RPMI8226 (cell line): Measurements from ENCODE around the gene PPP6R3.
"Not testable (repeated sequence)": the region's sequence is repeated elsewhere in the genome, so short reads cannot be mapped to it uniquely, and the experiment has no call there.

Experiments
- DNase-seq: peaks from one replicate; pipeline ENCODE4 v3.0.0-alpha.2; 2015

PPP6R3 gene

GRCh38 chr11:68617925-68618809 is 157.6 kb downstream of the PPP6R3 start:
- DNase-seq, result no peak

- no peak for DNase-seq
Measured at GRCh38 chr11:68621826-68622225, 161.3 kb downstream of the PPP6R3 start.

DNA sequence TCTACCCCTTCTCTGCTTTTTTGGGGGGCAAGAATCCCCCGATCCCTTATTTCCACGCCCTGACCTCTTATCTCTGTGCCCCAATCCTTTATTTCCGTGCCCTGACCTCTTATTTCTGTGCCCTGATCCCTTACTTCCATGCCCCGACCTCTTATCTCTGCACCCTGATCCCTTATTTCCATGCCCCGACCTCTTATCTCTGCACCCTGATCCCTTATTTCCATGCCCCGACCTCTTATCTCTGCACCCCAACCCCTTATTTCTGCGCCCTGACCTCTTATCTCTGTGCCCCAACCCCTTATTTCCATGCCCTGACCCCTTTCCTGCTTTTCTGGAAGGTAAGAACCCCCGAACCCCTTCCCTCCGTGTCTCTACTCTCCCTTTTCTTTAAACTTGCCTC is 163.2 kb downstream of the PPP6R3 start:
- not testable (repeated sequence) for DNase-seq

DNA sequence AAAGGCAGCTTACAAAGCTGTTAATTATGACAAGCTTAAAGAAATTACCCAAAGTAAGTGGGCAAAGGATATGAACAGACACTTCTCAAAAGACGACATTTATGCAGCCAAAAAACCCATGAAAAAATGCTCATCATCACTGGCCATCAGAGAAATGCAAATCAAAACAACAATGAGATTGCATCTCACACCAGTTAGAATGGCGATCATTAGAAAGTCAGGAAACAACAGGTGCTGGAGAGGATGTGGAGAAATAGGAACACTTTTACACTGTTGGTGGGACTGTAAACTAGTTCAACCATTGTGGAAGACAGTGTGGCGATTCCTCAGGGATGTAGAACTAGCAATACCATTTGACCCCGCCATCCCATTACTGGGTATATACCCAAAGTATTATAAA is 164.5 kb downstream of the PPP6R3 start:
- not testable (repeated sequence) for DNase-seq

DNA sequence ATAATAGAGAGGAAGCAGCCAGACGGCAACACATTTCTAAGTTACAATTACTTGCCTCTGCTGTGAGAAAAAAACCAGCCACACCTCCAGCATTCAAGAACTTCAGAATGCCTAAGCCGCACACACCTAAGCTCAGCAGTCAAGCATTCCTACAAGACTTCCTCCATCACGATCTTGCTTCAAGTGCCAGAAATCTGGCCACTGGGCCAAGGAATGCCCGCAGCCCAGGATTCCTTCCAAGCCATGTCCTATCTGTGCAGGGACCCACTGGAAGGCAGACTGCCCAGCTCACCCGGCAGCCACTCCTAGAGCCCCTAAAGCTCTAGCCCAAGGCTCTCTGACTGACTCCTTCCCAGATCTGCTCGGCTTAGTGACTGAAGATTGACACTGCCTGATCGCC is 165.7 kb downstream of the PPP6R3 start:
- DNase-seq, result not testable (repeated sequence)

DNA sequence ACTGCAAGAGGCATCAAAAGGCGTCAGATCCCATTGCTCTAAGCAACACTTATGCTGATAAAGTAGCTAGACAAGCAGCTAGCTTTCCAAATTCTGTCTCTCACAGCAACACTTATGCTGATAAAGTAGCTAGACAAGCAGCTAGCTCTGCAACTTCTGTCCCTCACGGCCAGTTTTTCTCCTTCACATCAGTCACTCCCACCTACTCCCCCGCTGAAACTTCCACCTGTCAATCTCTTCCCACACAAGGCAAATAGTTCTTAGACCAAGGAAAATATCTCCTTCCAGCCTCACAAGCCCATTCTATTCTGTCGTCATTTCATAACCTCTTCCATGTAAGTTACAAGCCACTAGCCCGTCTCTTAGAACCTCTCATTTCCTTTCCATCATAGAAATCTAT is 168.3 kb downstream of the PPP6R3 start:
- DNase-seq, result not testable (repeated sequence)

GRCh38 chr11:68632375-68632774 is 171.8 kb downstream of the PPP6R3 start:
- DNase-seq, result not testable (repeated sequence)

GRCh38 chr11:68632802-68633201 is 172.2 kb downstream of the PPP6R3 start:
- peak; percentile 85 for DNase-seq

GRCh38 chr11:68634606-68635005 is 174.1 kb downstream of the PPP6R3 start:
- not testable (repeated sequence) for DNase-seq

DNA sequence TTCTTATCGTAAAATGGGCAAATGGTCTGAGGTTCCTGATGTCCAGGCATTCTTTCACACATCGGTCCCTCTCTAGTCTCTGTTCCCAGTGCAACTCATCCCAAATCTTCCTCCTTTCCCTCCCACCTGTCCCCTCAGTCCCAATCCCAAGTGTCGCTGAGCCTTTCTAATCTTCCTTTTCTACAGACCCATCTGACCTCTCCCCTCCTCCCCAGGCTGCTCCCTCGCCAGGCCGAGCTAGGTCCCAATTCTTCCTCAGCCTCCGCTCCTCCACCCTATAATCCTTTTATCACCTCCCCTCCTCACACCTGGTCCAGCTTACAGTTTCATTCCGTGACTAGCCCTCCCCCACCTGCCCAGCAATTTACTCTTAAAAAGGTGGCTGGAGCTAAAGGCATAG is 174.6 kb downstream of the PPP6R3 start:
- DNase-seq, result not testable (repeated sequence)

- DNase-seq, result not testable (repeated sequence)
Measured at GRCh38 chr11:68635883-68636282, 175.3 kb downstream of the PPP6R3 start.

GRCh38 chr11:68639322-68639721 is 178.8 kb downstream of the PPP6R3 start:
- not testable (repeated sequence) for DNase-seq

DNA sequence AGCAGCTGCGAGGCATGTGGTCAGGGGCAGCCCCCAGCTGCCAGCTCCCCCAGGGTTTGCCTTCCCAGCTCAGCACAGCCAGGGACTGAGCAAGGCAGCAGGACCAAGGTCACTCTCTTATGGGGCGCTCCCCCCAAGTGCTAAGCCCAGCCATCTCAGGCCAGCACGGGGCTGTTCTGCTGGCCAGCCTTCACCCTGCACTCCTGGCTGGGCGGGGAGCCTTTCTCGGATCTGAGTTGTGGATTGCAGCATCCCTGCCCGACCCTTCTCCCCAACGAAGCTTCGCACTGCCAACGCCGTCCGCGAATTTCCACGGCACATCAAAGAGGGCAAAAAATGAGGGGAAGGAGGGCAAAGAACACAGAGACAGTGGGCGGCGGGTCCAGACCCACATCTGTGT is 181.3 kb downstream of the PPP6R3 start:
- DNase-seq, result no peak

DNA sequence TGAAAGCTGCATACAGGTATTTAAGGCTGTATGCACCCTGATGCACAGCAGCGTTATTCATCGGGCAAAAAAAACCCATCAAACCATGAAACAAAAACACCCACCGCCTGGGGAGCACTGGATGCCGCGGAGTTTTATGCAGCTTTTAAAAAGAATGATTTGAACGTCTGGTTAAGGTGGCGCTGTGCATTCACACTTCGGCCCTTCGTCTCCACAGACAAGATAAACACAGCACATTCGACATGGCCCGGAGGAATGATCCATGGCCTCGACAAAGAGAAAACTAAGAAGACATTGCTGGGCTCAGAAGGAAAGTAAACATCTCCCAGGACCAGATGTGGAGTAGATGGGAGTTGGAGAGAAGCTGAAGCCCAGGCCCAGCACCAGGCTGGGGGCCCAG is 183.0 kb downstream of the PPP6R3 start:
- peak; percentile 53 for DNase-seq

- DNase-seq, result no peak
Measured at GRCh38 chr11:68646832-68647231, 186.3 kb downstream of the PPP6R3 start.

DNA sequence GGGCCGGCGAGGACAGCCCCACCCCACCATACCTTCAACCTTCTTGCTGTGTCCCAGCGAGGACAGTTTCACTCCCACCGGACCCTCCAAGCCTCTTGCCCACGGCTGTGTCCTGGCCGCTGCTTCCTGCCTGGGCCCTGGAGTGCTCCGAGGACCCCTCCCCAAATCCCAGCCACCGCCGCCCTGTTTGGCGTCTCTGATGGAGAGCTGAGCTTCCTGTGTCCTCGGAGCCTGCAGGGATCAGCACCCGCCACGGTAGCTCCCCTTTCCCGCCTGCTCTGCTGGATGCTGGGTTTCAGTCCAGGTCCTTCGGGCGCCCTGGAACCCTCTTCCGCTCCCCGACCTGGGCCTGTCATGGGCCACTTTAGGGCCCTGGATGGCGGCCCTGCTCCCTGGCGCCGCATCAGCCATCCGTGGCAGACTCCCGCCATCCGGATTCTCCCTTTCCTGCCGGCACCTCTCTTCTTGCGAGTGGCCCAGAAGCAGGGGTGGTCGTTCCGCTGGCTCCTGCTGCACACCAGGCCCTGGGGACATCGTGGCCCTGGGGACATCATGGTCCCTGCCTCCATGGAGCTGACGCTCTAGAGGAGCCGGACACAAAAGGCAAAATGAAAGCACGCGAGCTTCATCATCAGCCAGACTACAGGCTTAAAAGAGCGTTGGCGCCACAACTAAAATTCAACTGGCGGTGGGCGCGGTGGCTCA is 189.5 kb downstream of the PPP6R3 start:
- DNase-seq, result no peak

- no peak for DNase-seq
Measured at GRCh38 chr11:68650801-68651200, 190.2 kb downstream of the PPP6R3 start.

GRCh38 chr11:68651208-68651984 is 190.8 kb downstream of the PPP6R3 start:
- no peak for DNase-seq

GRCh38 chr11:68651985-68652682 is 191.6 kb downstream of the PPP6R3 start:
- no peak for DNase-seq

DNA sequence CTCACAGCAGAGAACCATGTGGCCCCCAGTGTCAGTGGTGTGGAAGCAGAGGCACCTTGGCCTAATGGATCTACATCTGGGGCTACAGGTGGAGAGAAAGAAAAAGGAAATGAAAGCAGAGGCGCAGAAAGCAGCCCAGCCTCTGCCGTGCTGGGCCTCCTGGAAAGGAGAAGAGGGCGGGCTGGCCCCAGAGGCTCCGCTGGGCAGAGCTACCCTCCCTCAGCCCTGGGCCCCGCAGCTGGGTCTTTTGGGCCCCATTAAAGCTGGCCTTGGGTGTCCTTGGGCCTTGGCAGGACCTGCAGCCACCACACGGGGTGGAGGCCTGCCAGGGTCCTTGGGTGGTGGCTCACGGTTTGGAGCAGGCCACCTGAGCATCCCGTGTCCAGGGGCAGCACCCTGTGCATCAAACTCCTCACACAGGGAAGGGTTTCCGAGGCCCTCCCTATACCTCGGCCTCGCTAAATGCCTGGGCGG is 192.2 kb downstream of the PPP6R3 start:
- peak; percentile 78 for DNase-seq

GRCh38 chr11:68653486-68654430 is 193.2 kb downstream of the PPP6R3 start:
- no peak for DNase-seq
